Naive thymus-derived CD4-positive, alpha-beta T cell (primary cell): ENCODE results near the gene RELN. TPM values are rescaled to one million over a fixed set of nuclear protein-coding genes. Genes with fewer than 3 reads are reported as not detected.
A peak's percentile ranks its signal among the peaks of the same experiment; 100 is the strongest.

Source experiments
- ATAC-seq: fragments of 150-1000 bp; cut with Tn5 transposase; 2 replicates; pipeline ENCODE4 v1.10.0; 2021; ENCODE audit warnings: mild to moderate bottlenecking, moderate library complexity
- CTCF ChIA-PET: fragments of 350-600 bp; sonication (Branson Sonifier 250); formaldehyde crosslinking; loops from one replicate; lab custom pipeline; 2021; ENCODE audit warnings: antibody characterized with exemption; lab: Charles Lee
- POLR2A ChIA-PET: fragments of 350-600 bp; sonication (Branson Sonifier 250); formaldehyde crosslinking; loops from one replicate; lab custom pipeline; 2021; ENCODE audit warnings: antibody characterized with exemption, inconsistent platforms; lab: Charles Lee
- DNase-seq, 9 donors: peaks; one replicate each; pipeline versions ENCODE4 v3.0.0 to v3.0.0-alpha.2; 2020 to 2022; ENCODE audit warnings: mixed read lengths in 1 of 9
- H3K27ac ChIP-seq: one replicate; pipeline ENCODE4 v1.7.0; 2013; ENCODE audit warnings: mild to moderate bottlenecking, low read depth, low read length, moderate library complexity
- H3K27me3 ChIP-seq, 2 donors: one replicate each; pipeline ENCODE4 v1.7.0; 2013; ENCODE audit warnings: low read length in 2 of 2, mild to moderate bottlenecking in 2 of 2, moderate library complexity in 2 of 2; ENCODE audit not compliant: control insufficient read depth in 2 of 2, insufficient read depth in 2 of 2
- H3K36me3 ChIP-seq, 3 experiments: 1 replicate in 2 of 3; 2 replicates in 1 of 3; pipeline ENCODE4 v1.7.0; 2013; ENCODE audit warnings: low read length in 3 of 3, mild to moderate bottlenecking in 3 of 3, moderate library complexity in 1 of 3; ENCODE audit not compliant: insufficient read depth in 3 of 3, control insufficient read depth in 2 of 3
- H3K4me1 ChIP-seq, 2 donors: one replicate each; pipeline ENCODE4 v1.7.0; 2013; ENCODE audit warnings: low read length in 2 of 2, mild to moderate bottlenecking in 2 of 2, moderate library complexity in 1 of 2; ENCODE audit not compliant: control insufficient read depth in 2 of 2, insufficient read depth in 2 of 2
- H3K4me3 ChIP-seq: 2 replicates; pipeline ENCODE4 v1.7.0; 2013; ENCODE audit warnings: mild to moderate bottlenecking, low read length
- H3K9me3 ChIP-seq, 3 experiments: 1 replicate in 2 of 3; 2 replicates in 1 of 3; pipeline ENCODE4 v1.7.0; 2013; ENCODE audit warnings: low read length in 3 of 3; ENCODE audit not compliant: control insufficient read depth in 2 of 3
- H3K27ac Mint-ChIP-seq, 9 donors: one replicate each; pipeline ENCODE4 v1.8.0; 2020 to 2022; ENCODE audit warnings: mixed read lengths in 9 of 9, mild to moderate bottlenecking in 8 of 9, moderate library complexity in 5 of 9, inconsistent platforms in 2 of 9
- H3K27me3 Mint-ChIP-seq, 5 donors: one replicate each; pipeline ENCODE4 v1.8.0; 2021 to 2022; ENCODE audit warnings: mixed read lengths in 5 of 5, mild to moderate bottlenecking in 1 of 5
- H3K36me3 Mint-ChIP-seq, 5 donors: one replicate each; pipeline ENCODE4 v1.8.0; 2020 to 2022; ENCODE audit warnings: mixed read lengths in 5 of 5, mild to moderate bottlenecking in 3 of 5, inconsistent platforms in 1 of 5
- H3K4me1 Mint-ChIP-seq, 7 donors: one replicate each; pipeline ENCODE4 v1.8.0; 2020 to 2022; ENCODE audit warnings: mixed read lengths in 7 of 7, mild to moderate bottlenecking in 3 of 7, inconsistent platforms in 1 of 7
- H3K4me3 Mint-ChIP-seq, 10 donors: one replicate each; pipeline ENCODE4 v1.8.0; 2020 to 2022; ENCODE audit warnings: mild to moderate bottlenecking in 10 of 10, mixed read lengths in 10 of 10, moderate library complexity in 6 of 10, inconsistent platforms in 2 of 10
- H3K9me3 Mint-ChIP-seq, 11 donors: one replicate each; pipeline ENCODE4 v1.8.0; 2020 to 2022; ENCODE audit warnings: mixed read lengths in 11 of 11, mild to moderate bottlenecking in 4 of 11, inconsistent platforms in 1 of 11, moderate library complexity in 1 of 11
- intact Hi-C, 2 donors: fragments of 100-400 bp; cut with micrococcal nuclease; formaldehyde crosslinking; loops; one replicate each; pipeline ENCODE4 v1.15.1; 2023
- polyA plus RNA-seq, 2 donors: library from polyadenylated mRNA; unstranded; fragments of 300-500 nt; fragmentation: Illumina TruSeq; gene quantifications; one replicate each; pipeline ENCODE4 v1.2.3, GENCODE V29; 2021
- total RNA-seq, 6 experiments: library from RNA in 5 of 6; stranded (reverse) in 5 of 6; gene quantifications; 1 replicate in 5 of 6; 2 replicates in 1 of 6; pipeline ENCODE4 v1.2.3 and lab custom pipeline; 2021 to 2026

The RELN gene
- total and polyA plus RNA-seq, 7 experiments from 2014 or later: not detected

DNA sequence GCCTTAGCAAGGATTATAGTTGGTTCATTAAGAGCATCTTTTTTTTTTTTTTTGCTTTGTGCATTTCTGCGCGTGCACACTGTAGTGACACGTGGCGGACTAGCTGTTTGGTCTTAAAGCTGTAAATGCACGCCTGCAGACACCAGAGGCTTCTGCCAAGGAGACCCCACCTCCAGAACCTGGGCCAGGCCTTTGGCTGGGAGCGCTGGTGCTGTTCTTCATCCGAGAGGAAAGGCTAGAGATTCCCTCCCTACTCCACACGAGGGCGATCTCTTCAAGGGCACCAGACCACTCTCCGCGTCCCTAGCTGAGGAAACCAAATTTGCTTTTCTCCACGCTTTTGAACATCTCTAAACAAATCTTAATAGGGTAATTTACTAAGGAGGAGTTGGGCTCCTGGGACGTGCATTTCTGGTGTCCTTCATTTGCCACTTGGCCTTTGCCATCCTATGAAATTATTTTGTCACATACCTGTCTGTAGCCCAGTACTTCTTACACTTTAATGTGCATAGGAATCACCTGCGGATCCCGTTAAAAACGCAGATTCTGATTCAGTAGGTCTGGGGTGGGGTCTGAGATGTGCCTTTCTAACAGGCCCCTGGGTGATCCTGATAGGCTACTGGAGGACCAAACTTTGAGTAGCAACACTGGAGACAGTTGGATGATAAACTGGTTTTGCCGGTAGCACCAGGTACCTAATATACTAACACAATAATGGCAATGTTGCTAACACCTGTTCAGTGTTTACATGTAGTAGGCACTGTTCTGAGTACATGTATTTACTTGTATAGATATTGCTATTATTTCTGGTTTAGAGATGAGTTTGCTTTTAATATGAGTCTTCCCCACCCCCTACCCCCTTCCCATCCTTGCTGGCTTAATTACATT lies 542.1 kb downstream of the RELN start:
- Histone ChIP-seq H3K27me3 (peaks cover 3 to 20% of the 10 kb centered on the region in 2 donors), H3K27ac (no peak overlapping the region), H3K4me1 (peaks cover 5 to 7% of the 10 kb centered on the region in 2 donors), H3K36me3 (no peaks in the 10 kb centered on the region), H3K9me3 (no peaks in the 10 kb centered on the region), H3K4me3 (no peak overlapping the region)
- DNase-seq: peak in 5 of 9 donors; percentile 9 to 32 (median 20)
- ATAC-seq: peak; percentile 38
- Mint-ChIP-seq H3K27me3 (peaks cover 66 to 87% (median 84%) of the 10 kb centered on the region in 5 donors), H3K9me3 (peaks cover 3 to 25% (median 12%) of the 10 kb centered on the region in 11 donors), H3K4me1 (peaks cover 7 to 23% (median 16%) of the 10 kb centered on the region in 7 donors), H3K4me3 (peak overlapping the region in 7 of 10 donors; percentile 3 to 74 (median 27)), H3K36me3 (peaks cover 0 to 11% (median 0%) of the 10 kb centered on the region in 5 donors), H3K27ac (no peak overlapping the region)
- CTCF ChIA-PET: interaction anchor here (0.6 kb wide), 1 partner anchor 283 kb away, joined by 3 read pairs; no protein-coding TSS in a partner anchor
- POLR2A ChIA-PET: no interaction called here
- intact Hi-C loops: loop anchor here in 1 of 2 donors (2.0 kb wide), 1 partner anchor 1471 kb away; no protein-coding TSS in a partner anchor

- H3K27ac ChIP-seq: no peak within 1 kb of the TSS
- ATAC-seq (peak; percentile 32), DNase-seq (peak in 2 of 9 donors; percentile 18 to 31)
- Mint-ChIP-seq H3K9me3 (peaks cover 0 to 14% (median 3%) of the 10 kb centered on the region in 11 donors), H3K27me3 (peaks cover 69 to 86% (median 77%) of the 10 kb centered on the region in 5 donors), H3K4me1 (peaks cover 7 to 23% (median 16%) of the 10 kb centered on the region in 7 donors), H3K36me3 (peaks cover 0 to 8% (median 0%) of the 10 kb centered on the region in 5 donors), H3K4me3 (peak within 1 kb of the TSS; percentile 51 to 86 (median 82)), H3K27ac (no peak within 1 kb of the TSS)
- H3K9me3 ChIP-seq: no peaks in the 10 kb centered on the region
- peaks cover 3 to 20% of the 10 kb centered on the region in 2 donors for H3K27me3 ChIP-seq
- no peaks in the 10 kb centered on the region for H3K36me3 ChIP-seq
- CTCF ChIA-PET: no interaction called here
- intact Hi-C loops: loop anchor here in 1 of 2 donors (2.0 kb wide), 1 partner anchor 1473 kb away; no protein-coding TSS in a partner anchor
- peaks cover 5 to 7% of the 10 kb centered on the region in 2 donors for H3K4me1 ChIP-seq
- H3K4me3 ChIP-seq: no peak within 1 kb of the TSS
- POLR2A ChIA-PET: no interaction called here
Measured at GRCh38 chr7:103446049-103446520, 543.4 kb downstream of the RELN start, which contains the start of gene SLC26A5. SLC26A5 (minus strand) TSS chr7:103446207; CDS start chr7:103421514, 24,693 bp downstream.

DNA sequence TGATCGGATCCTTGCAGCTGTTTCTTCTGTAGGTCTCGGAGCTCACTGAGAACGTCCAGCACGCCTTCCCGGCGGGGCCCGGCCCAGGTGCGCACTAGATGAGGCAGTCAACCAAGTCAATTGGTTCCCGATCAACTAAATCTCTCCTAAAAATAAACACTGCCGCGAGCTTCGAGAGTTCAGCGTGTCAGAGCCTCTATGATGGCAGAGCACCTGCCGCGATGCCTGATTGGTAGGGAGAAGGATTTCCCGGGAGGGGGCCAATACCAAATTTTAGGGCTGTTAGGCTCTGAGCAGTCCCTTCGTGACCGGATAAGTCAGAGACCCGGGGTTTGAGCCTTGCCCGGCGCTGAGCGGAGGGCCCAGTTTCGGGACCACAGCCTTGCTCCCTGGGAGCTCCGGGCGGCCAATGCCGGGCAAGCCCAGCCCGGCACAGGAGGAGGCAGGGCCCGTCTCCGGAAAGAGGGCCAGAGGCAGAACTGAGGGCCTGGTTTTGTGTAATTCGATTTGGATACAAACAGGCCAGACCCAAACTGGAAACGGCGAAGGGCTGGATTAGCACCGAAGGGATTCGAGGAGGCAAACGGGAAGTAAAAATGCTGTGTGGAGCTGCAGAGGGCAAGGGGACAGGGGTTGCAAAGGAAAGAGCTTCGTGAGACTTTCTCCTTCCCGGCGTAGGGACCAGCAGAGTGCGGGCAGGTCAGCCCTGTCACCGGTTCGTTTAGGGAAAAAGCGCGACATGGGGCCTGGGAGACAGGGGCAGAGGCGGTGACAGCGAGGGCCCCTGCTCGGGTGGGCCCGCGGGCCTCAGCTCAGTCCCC lies 544.0 kb downstream of the RELN start:
- DNase-seq: peak in 1 of 9 donors; percentile 12
- POLR2A ChIA-PET: no interaction called here
- Histone ChIP-seq H3K9me3 (no peaks in the 10 kb centered on the region), H3K27me3 (peaks cover 3 to 22% of the 10 kb centered on the region in 2 donors), H3K4me1 (peaks cover 5 to 7% of the 10 kb centered on the region in 2 donors), H3K27ac (no peak overlapping the region), H3K4me3 (no peak overlapping the region), H3K36me3 (no peaks in the 10 kb centered on the region)
- peak overlapping the region in 9 of 10 donors; percentile 71 to 86 (median 82) for H3K4me3 Mint-ChIP-seq
- CTCF ChIA-PET: no interaction called here
- H3K27ac Mint-ChIP-seq: no peak overlapping the region
- H3K36me3 Mint-ChIP-seq: peaks cover 0 to 10% (median 0%) of the 10 kb centered on the region in 5 donors
- peaks cover 67 to 80% (median 75%) of the 10 kb centered on the region in 5 donors for H3K27me3 Mint-ChIP-seq
- H3K9me3 Mint-ChIP-seq: peaks cover 0 to 11% (median under 1%) of the 10 kb centered on the region in 11 donors
- peaks cover 7 to 23% (median 16%) of the 10 kb centered on the region in 7 donors for H3K4me1 Mint-ChIP-seq
- peak; percentile 12 for ATAC-seq
- intact Hi-C loops: loop anchor here in 1 of 2 donors (2.0 kb wide), 1 partner anchor 1473 kb away; no protein-coding TSS in a partner anchor

GRCh38 chr7:103439661-103440060 lies 549.8 kb downstream of the RELN start:
- Histone ChIP-seq H3K36me3 (no peaks in the 10 kb centered on the region), H3K4me3 (no peak overlapping the region), H3K4me1 (no peaks in the 10 kb centered on the region), H3K27ac (no peak overlapping the region), H3K9me3 (no peaks in the 10 kb centered on the region), H3K27me3 (peaks cover 0 to 14% of the 10 kb centered on the region in 2 donors)
- ChIA-PET POLR2A (no interaction called here), CTCF (no interaction called here)
- Mint-ChIP-seq H3K27ac (no peak overlapping the region), H3K4me1 (peaks cover 0 to 3% (median 0%) of the 10 kb centered on the region in 7 donors), H3K4me3 (no peak overlapping the region), H3K9me3 (peaks cover 0 to 1% (median 0%) of the 10 kb centered on the region in 11 donors), H3K27me3 (peaks cover 40 to 66% (median 54%) of the 10 kb centered on the region in 5 donors), H3K36me3 (peaks cover 0 to 19% (median 0%) of the 10 kb centered on the region in 5 donors)
- intact Hi-C loops: no loop called here
- no peak for DNase-seq
- ATAC-seq: no peak

DNA sequence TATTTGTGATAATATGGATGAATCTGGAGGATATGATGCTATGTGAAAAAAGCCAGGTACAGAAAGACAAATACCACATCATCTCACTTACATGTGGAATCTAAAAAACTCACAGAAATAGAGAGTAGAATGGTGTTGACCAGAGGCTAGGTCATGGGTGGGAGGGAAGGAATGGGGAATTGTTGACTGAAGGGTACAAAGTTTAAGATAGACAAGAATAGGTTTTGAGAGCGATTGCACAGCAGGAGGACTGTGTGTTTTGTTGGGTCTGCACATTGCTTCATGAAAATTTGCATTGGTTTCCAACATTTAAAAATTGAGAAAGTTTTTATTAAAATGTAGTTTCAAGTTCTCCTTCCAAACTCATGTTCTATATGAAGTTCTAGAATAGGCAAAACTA lies 551.8 kb downstream of the RELN start:
- no peak for ATAC-seq
- intact Hi-C loops: no loop called here
- Histone ChIP-seq H3K27me3 (peaks cover 0 to 4% of the 10 kb centered on the region in 2 donors), H3K9me3 (peaks cover 0 to 3% (median 0%) of the 10 kb centered on the region in 3 experiments), H3K27ac (no peak overlapping the region), H3K4me1 (no peaks in the 10 kb centered on the region), H3K36me3 (no peaks in the 10 kb centered on the region), H3K4me3 (no peak overlapping the region)
- ChIA-PET POLR2A (no interaction called here), CTCF (no interaction called here)
- H3K4me3 Mint-ChIP-seq: no peak overlapping the region
- H3K27me3 Mint-ChIP-seq: peaks cover 20 to 51% (median 36%) of the 10 kb centered on the region in 5 donors
- peaks cover 0 to 19% (median 0%) of the 10 kb centered on the region in 5 donors for H3K36me3 Mint-ChIP-seq
- no peak overlapping the region for H3K27ac Mint-ChIP-seq
- H3K9me3 Mint-ChIP-seq: peaks cover 0 to 6% (median 0%) of the 10 kb centered on the region in 11 donors
- peaks cover 0 to 1% (median 0%) of the 10 kb centered on the region in 7 donors for H3K4me1 Mint-ChIP-seq
- DNase-seq: no peak

GRCh38 chr7:103432712-103433111 lies 556.7 kb downstream of the RELN start:
- Mint-ChIP-seq H3K36me3 (peaks cover 0 to 4% (median 0%) of the 10 kb centered on the region in 5 donors), H3K9me3 (peaks cover 0 to 6% (median 0%) of the 10 kb centered on the region in 11 donors), H3K4me1 (peaks cover 0 to 1% (median 0%) of the 10 kb centered on the region in 7 donors), H3K4me3 (no peak overlapping the region), H3K27me3 (peaks cover 6 to 39% (median 13%) of the 10 kb centered on the region in 5 donors), H3K27ac (no peak overlapping the region)
- Histone ChIP-seq H3K9me3 (peaks cover 0 to 3% (median 0%) of the 10 kb centered on the region in 3 experiments), H3K27ac (no peak overlapping the region), H3K4me3 (no peak overlapping the region), H3K4me1 (no peaks in the 10 kb centered on the region), H3K27me3 (no peaks in the 10 kb centered on the region), H3K36me3 (no peaks in the 10 kb centered on the region)
- ChIA-PET CTCF (no interaction called here), POLR2A (no interaction called here)
- no peak for DNase-seq
- intact Hi-C loops: no loop called here
- ATAC-seq: no peak
